Islet of Langerhans (tissue), 1 donor: ENCODE results near the gene NRXN3.

Source experiments
- FAIRE-seq: peaks from one replicate; lab custom pipeline; 2011; peaks lifted over from hg19 to GRCh38; lab: Jason Lieb, UNC

The NRXN3 gene

DNA sequence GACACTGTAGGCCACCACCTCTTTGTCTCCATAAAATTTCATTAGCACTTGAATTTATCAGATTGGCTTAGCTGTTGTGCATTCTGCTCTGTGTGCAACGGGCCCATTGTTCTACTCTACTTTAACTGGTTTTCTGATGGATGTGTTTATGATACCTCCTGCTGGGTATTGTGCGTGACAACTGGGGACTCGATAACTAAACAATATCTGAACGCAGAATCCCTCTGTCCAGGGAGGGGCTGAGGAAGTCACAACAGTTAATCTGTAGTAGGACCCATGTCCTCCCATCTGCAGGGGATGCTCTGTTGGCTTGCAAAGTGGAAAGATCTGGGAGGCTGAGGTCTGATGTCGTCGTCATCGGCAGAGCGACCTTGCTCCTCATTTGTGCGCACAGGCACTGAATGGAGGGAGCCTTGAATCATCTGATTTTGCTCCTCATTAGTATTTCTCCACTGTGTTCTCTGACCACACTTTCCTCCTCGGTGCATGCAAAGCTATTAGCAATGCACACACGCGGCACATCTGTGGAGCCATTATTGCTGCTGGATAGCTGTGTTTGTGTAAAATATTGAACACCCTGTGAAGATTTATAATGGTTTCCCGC lies 422.5 kb downstream of the NRXN3 start:
- FAIRE-seq: no peak

DNA sequence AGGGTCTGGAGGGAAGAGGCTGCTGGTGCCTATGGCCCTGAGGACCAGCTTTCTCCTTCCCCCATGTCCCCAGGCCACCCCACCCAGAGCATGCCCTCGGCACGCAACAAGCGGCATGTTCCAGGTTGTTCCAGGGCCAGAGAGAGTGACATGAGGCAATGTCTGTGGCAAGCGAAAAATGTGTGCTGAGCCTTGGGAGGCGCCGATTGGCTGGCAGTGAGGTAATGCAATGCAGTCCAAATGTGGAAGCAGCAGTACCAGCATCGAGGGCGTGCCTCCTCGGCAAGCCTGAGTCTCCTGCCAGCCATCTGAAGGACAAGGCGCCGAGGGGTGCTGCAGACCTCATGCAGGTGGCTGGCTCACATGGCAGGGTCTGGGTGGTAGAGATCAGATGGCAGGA lies 423.8 kb downstream of the NRXN3 start:
- no peak for FAIRE-seq

DNA sequence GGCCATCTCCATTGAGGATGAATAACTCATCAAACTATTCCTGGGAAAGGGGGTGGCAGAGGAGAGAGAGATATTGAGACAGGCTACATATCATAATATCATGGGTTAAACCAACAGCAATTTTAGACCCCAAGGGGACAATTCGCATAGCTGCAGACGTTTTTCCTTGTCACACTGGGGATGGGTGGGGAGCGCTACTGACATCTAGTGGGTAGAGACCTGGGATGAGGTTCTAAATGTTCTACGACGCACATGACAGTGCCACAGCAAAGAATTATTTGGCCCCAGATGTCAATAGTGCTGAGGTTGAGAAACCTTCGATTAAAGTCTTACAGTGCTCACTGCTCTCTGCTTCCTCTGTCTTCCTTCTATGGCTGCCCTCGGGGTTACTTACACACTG lies 425.6 kb downstream of the NRXN3 start:
- FAIRE-seq: no peak

DNA sequence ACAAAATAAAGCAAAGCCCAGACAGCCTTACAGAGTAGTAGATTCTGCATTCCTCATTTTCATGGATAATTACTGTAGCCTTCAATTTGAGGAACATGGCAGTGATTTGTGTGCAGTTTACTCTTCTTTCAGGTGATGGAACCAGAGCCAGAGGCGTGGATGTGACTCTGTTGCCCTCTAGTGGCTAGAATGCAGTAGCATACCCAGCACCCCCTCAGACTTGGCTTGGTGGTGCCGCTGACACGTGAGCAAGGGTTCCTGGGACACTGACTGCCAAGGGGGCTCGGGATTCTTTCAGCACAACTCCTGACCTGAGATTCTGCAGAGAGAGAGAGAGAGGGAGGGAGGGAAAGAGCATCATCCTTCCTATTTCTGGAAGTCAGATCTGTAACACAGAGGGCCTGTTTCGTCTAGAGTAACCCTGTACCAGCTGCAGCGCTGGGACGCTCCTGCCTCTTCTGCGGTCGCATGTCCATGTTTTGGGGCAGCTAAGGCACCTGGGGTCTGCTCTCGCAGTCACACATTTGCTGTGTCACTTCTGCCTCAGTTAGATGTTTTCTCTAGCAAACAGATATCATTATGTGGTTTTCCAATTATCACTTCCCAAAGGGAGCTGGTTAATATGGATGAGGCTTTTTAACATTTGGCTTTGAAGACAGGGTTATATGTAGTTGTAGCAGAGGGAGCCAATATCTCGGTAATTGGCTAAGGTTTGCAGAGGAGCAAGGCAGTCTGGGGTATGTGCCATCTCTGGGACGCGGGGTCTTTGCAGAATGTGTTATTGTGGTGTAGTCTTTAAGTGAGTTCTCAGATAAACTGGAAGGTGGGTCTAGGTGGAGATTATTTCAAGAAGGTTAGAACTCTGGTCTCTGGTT lies 428.1 kb downstream of the NRXN3 start:
- FAIRE-seq: peak; percentile 13

DNA sequence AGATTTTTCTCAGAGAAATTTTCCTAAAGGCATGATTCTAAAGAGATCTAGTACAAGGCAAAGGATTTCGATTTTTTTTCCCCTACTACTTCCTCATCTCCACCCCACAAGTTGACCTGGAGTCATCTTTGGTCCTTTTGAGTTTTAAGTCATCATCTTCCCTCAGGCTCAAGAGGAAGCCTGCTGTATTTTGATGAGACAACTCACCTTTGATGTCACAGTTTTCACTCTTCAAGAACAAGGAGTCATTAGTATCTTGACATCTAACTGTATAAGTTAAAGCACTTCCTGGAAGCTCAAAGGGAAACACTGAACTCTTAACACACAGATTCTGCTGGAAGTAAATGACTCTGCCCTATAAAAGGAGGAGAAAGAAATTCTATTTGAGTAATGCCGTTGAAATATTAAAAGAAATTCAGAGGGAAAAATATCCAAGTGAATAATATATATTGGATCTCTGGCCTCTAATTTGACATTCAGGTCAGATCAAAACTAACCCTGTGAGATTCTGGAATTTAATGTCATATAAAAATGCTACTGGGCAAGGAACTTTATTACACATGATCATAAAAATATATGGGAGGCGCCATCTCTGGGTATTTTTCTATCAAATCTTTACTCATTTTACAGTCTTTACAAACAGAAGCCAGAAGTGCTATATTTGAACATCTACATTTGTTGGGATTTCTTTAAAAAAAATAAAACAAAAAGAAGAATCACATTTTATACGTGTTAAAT lies 435.0 kb downstream of the NRXN3 start:
- FAIRE-seq: no peak

DNA sequence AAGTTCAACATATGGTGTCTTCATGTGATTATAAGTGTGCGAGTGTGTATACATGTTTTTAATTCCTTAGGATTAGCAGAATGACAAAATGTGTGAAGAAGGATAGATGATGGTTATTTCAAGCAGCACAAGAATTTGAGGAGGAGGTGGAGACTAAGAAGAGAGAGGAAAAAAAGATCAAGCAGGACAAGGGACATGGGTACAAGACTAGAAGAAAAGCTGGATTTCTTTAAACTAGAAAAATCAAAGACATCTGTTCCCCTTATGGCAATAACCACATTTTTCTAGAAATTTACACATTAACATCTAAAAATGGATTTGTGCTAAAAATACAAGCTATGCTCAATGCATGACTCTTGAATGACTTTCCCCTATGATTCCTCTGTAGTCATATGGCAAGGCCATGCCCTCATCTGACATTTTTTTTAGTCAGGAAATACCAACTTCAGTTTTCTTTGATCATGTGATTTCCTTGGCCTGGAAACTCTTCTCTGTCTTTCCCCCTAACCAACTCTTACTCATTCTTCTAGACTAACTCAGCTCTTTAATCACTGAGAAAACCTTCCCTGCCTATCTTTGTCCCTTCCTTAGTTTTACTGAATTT lies 435.8 kb downstream of the NRXN3 start:
- FAIRE-seq: no peak

DNA sequence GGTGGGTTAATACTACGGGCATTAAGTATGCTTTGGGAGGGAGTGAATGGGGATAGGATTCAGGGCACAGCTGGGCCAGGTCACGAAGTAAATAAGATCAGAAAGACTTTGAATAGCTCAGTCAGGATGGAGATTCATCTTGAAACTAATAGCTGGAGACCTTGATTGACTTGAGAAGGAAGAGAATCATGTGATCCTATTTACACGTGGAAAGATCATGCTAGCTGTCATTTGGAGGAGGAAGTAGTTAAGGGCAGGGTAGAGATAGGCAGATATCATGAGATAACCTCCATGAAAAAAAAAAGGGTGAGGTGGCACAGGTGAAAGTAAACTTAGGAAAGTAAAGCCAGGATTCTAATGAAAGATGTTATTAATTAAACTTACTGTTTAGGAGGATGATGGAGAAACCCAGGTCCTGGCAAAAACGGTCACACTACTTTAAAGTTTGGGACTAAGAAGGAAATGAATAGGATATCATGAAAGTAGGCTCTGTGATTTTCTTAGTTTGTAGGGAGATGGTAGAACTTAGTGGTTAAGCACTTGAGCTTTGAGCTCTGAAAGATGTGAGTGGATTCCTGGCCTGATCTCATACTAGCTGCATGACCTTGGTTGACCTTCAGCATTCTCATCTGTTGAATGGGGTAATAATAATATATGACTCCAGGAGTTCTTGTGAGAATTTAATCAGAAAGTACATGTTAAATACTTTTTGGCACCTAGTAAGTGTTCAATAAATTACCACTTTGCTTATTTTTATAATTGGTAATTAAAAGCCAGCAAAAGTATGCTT lies 439.0 kb downstream of the NRXN3 start:
- FAIRE-seq: no peak

DNA sequence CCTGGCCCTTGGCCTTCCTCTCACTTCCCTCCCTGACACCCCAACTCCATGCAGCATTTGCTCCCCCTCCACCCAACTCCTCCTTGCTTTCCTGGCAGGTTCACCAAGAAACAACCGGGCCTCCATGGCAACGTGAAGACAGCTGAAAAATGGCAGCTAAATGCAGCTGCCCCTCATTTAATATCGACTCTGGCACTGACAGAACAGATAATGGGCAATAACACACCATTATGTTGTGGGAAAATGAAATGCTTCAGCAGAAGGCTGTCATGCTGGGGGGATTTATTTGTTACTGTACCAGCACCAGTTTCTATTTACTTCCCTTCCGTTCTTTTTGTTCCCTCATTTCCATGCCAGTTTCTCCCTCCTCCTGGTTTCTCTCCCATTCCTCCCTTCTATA lies 440.8 kb downstream of the NRXN3 start:
- no peak for FAIRE-seq

DNA sequence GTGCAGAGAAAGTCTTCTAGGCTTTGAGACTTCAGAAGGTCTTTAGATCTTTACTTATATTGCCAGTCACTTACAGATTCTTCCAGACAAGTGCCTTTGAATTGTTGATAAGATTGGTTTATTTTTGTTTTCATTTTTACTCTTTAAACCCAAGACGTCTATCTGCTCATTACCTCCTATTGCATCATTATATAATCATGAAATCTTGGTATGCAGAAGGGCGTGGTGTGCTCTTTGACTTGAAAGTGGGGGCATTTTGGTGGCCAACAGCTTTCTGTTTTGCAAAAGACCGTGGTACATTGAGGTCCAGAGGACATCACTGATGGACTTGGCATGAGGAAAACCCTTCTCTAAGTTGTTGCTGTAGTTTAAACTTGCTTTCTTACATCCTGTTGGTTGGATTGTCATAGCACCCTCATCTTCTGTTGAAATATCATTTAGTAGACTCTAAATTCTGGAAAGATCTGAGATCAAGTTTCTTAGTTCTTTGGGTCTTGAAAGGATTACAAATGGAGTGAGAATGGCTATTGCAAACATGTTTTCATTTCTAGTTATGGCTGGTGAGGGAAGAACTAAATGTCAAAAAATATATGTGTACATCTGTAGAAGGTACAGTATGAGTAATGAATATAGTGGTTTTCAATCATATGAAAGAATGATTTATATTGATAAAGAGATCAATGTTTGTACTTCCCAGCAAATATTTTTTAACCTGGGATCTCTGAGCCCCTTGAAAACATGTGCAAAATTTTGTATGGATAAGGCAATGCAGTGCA lies 441.8 kb downstream of the NRXN3 start:
- no peak for FAIRE-seq

DNA sequence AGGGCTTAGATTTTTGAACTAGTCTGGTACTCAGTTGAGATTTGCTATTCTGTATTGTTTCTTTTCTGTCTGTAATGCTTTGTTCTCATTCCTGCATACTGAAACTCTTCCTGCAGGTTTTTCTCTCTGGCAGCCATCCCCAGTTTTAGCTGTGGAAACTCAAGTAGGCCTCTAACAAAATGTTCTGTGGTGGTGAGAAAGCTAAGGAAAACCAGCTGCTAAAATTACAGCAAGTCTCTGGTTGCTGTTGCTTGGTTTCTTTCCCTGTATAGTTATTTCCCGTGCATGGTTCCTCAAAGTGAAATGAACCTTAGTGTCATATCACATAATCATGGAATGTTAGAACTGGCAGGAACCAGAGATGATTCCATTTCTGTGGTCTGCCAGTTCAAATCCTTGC lies 442.5 kb downstream of the NRXN3 start:
- no peak for FAIRE-seq

DNA sequence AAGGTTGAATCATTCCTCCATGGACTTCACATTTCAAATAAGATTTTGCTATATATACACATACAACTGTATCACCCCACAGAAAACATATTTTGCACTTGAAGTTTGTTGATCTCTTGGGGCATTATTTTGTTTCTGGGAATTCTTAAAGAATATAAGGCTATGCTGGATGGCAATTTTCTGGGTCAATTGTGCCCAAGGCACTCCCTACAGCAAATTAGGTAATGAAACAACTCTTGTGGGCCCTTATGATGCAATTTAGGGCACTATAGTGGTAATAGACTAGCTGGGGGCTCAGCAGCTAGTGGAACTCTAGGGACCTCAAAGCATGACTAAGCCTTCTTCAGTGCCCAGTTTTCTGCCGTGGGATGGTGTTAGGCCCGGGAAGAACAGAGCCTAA lies 444.4 kb downstream of the NRXN3 start:
- FAIRE-seq: no peak

DNA sequence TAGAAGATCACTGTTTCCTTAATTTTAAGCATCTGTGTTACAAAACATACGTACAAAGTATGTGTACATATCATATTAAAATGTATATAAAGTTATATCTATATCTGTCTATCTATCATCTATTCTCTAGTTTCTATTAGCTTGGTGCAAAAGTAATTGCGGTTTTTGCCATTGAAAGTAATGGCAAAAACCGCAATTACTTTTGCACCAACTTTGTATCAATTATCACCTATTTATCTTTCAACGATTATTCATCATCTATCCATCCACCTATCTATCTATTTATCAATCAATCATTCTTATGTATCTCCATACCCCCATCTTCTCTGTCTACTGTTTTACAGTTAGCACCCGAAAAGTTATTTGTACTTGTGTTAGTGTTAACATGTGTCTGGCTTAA lies 447.6 kb downstream of the NRXN3 start:
- FAIRE-seq: no peak

DNA sequence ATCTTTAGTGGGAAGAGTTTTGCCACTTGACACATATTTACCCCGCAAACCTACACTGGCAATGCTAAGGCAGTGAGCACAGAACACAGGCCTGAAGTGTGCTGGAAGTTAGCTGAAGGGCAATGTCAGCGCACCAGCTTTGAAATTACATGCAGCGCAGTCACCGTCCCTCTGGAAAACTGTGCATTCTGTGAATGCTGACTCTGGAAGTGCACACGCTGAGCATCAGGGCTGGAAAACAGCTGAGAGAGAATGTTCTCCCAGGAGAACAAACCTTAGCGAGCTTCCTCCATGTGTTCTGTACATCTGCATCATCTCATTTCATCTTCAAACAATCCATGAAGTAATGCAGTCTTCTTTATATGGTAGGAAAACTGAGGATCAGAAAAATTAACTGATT lies 448.2 kb downstream of the NRXN3 start:
- FAIRE-seq: no peak

DNA sequence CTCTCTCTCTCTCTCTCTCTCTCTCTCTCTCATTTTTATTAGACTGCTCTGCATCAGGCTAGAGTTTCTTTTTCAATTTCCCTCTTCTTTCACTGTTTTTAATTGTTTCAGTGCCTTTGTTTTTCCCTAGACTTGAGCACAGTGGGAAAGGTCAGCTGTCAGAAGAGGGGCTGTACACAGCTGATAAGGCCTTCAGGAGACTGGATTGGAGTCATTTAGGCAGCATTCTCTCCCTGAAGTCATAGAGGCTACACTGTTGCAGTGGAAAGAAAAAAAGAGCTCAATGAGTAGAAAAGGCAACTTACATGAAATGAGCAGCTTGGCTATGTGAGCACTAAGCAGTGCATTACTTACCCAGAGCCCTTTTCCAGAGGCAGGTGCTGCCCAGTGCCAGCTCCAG lies 456.9 kb downstream of the NRXN3 start:
- no peak for FAIRE-seq

DNA sequence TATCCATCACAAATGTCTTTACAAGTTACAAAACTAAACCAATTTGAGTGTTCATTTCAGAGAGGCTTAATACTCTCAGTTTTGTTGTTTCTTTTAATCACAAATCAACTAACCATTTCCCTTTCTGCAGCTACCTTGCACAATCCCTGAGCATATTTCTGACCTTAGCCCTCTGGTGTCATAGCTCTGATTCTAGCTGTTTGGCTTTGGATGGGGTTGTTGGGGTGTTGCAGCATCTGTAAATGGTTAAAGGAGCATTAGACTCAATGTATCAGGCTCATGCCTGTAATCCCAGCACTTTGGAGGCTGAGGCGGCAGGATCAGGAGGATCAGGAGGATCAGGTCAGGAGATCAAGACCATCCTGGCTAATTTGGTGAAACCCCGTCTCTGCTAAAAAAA lies 461.4 kb downstream of the NRXN3 start:
- no peak for FAIRE-seq

DNA sequence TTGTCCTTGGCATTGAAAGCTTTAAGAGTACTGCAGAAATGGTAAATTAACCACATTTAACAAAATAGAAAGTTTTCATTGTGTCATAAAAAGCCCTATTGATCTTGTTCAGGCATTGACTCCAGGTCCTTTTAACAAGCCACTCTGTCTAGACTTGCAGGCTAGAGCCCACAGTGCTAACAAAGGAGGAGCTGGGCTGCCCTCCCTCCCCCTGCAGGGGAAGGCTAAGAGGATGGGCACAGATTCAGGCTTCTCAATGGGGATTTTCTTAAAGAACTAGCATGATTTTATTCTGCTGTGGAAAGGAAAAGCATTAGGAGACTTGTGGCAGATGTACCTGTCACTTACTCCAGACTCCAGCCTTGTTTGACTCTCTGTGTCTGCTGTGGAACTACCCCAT lies 463.6 kb downstream of the NRXN3 start:
- no peak for FAIRE-seq

DNA sequence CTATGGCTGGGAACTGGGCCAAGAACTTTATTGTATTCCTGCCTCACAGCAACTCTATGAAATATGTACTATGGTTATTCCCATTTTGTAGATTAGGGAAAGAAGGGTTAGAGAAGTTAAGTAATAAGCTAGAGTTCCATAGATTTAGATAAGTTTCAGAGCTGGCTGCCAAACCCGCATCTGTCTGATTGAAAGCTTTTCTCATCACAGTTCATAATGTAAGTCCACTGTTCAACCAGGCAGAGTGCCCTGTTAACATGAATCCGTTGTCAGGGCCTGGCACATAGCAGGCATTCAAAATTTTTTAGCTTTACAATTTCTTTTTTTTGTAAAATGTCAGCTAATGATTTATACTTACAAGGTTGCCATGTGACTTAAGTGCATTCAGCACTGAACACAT lies 467.3 kb downstream of the NRXN3 start:
- no peak for FAIRE-seq

DNA sequence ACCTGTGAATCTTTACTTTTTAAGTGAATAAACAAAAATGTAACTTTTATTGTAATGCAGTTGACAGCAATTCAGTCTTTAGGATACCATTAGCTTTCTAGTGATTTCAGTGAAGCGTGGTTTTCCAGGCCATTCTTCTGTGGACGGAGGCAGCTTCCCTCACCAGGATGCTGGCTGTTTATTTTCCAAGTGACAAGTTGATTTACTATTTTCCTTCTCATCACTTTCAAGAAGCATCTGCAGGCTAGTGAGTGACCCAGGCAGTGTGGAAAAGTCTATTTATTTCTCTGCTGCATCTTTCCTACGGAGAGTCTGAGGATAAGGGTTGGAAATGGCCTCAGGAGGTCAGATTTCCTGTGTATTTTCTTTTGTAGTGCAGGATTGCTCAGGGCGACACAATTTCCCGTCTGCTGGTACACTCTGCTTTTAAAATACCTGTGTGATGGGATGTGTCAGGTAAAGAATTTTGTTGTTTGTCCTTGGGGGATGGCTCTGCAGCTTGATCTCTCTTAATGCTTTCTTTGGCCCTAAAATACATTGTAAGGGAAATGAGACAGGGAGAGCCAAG lies 467.8 kb downstream of the NRXN3 start:
- FAIRE-seq: no peak

DNA sequence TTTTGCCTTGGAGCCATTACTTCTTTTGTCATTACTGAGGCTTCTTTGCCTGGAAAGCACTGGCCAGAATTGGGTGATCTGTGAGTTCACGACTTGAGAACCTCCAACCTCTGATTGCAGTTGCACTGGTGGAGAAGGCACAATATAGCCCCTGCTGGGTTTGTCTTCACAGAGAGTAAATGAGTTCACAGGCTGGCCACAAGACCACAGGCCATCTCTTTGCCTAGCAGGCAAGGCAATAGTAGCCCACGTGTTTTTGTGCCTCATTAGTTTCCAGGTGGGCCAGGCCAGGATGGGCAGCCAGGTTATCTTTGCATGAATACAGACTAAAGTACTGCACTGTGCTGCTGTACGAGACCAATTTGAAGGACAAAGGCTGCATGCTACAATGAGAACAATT lies 468.8 kb downstream of the NRXN3 start:
- FAIRE-seq: no peak

DNA sequence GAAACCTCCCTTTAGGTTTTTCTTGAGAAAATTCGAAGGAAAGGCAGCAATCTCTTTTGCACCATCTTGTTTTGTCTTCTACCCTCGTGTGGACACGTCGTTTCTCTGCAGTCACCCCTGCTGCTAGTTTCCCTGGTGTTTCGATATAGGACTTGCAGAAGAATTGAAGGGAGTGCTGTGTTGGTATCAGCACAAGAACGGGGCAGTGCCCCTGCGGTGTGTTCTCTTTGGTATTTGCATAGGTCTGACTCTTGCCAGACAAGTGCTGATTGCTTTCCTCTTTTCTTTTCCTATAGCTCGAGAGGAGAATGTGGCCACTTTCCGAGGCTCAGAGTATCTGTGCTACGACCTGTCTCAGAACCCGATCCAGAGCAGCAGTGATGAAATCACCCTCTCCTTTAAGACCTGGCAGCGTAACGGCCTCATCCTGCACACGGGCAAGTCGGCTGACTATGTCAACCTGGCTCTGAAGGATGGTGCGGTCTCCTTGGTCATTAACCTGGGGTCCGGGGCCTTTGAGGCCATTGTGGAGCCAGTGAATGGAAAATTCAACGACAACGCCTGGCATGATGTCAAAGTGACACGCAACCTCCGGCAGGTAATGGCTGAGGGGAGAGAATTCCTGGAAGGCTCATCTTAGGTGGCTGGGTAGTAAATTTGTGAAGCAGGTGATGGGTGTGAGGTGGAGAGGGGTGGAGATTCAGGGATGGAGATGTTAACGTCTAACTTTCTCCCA lies 474.8 kb downstream of the NRXN3 start:
- FAIRE-seq: no peak
